ENCODE data around the gene ZNF483.
A peak's percentile ranks its signal among the peaks of the same experiment; 100 is the strongest.
"Not testable (repeated sequence)": the region's sequence is repeated elsewhere in the genome, so short reads cannot be mapped to it uniquely, and the experiment has no call there.

Gene ZNF483

DNA sequence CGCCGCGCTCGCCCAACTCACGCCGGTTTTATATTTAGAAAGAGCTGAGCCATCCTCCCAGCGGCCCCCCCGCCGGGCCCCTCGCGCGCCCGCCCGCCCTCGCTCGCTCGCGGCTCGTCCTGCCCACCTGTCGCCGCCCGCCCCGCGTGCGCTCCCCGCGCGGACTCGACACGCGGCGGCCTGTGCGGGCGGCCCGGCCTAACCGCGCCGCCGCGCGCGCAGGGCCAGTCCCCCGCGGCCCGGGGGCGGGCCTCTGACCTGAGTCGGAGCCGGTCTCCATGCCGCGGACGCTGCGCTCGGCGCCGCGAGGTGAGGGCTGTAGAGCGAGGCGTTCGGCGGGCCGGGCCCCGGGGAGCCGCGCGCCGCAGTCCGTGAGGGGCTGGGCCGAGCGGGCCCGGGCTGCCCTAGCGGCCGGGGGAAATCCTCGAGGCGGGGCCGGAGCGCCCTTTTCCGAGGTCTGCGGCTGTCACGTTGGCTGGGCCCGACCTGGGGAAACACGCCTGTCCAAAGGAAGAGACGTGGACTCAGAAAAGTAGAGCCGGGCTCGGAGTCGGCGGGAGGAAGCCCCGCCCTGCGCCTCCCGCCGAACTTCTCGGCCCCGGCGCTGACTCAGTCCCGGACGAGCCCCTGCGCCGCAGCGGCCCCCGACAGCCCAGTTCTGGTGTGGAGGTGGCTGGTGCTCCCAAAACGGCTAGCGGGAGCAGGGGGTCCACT lies 41.0 kb upstream of the ZNF483 start, which contains the start of gene ECPAS:
ECPAS (minus strand) TSS at position 526 of the 714 bp plus-strand sequence. CDS start 11,465 bp downstream, outside the sequence.
- peak within 1 kb of the TSS; percentile 80 for H3K4me3 ChIP-seq (ENCODE audit: low read length)
- DNase-seq (ENCODE audit: low read depth) = peak; percentile 82
- TF ChIP-seq, protein P1, sequence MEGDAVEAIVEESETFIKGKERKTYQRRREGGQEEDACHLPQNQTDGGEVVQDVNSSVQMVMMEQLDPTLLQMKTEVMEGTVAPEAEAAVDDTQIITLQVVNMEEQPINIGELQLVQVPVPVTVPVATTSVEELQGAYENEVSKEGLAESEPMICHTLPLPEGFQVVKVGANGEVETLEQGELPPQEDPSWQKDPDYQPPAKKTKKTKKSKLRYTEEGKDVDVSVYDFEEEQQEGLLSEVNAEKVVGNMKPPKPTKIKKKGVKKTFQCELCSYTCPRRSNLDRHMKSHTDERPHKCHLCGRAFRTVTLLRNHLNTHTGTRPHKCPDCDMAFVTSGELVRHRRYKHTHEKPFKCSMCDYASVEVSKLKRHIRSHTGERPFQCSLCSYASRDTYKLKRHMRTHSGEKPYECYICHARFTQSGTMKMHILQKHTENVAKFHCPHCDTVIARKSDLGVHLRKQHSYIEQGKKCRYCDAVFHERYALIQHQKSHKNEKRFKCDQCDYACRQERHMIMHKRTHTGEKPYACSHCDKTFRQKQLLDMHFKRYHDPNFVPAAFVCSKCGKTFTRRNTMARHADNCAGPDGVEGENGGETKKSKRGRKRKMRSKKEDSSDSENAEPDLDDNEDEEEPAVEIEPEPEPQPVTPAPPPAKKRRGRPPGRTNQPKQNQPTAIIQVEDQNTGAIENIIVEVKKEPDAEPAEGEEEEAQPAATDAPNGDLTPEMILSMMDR (IDR thresholded peaks at IDR 0.05; ENCODE audit: insufficient read depth, low read depth, low read length, missing control alignments) = no peak

DNA sequence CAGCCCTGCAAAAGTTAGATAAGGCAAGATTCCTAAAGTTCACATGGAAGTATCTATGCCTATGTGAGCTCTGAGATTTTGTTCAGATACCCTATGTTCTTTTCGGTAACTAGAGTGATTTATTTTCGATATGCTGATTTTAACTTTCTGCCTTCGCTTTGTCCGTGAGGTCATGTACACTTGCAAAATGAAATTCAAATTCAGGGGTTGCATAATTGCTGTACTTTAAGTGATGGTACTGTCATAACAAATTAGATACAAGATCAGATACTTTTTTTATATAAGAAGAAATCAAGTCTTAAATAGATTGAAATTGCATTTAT lies 40.4 kb upstream of the ZNF483 start:
- no peak for DNase-seq (ENCODE audit: low read depth)
- peak overlapping the region; percentile 80 for H3K4me3 ChIP-seq (ENCODE audit: low read length)
- TF ChIP-seq, protein P1 (IDR thresholded peaks at IDR 0.05; ENCODE audit: insufficient read depth, low read depth, low read length, missing control alignments) = no peak

DNA sequence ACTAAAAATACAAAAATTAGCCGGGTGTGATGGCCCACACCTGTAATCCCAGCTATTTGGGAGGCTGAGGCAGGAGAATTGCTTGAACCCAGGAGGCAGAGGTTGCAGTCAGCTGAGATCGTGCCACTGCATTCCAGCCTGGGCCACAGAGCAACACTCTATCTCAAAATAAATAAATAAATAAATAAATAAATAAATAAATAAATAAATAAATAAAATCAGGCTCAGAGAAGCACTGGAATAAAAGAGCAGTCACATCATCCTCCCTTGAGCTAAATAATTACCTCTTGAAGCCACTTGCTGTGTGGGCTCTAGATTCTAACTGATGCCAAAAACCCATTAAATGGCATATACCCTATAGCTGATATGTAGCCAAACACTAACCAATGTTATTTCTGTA lies 27.8 kb upstream of the ZNF483 start:
- not testable (repeated sequence) for DNase-seq (ENCODE audit: low read depth)

DNA sequence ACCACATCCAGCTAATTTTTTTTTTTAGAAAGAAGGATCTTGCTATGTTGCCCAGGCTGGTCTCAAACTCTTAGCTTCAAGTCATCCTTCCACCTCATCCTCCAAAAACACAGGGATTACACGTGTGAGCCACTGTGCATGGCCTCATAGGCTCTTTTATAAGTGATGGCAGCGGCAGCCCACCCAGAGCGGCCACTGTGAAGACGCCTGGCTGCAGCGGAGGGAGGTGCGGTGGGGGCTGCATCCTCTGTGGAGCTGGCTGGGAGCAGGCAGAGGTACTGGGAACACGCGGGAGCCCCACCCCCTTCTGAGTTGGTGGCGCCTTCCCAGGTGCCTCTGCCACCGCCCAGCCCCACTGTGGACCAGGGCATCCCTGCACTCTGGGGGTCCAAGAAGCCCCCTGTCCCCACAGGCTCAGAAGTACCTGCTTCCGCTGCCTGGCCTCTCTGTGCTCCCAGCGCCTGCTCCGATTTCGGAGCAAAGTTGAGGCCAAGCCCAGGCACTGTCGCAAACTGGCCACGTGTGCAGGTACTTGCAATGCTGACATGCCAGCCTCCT lies 23.9 kb upstream of the ZNF483 start:
- DNase-seq (ENCODE audit: low read depth) = no peak
- TF ChIP-seq, protein P1 (IDR thresholded peaks at IDR 0.05; ENCODE audit: insufficient read depth, low read depth, low read length, missing control alignments) = no peak
- H3K4me3 ChIP-seq (ENCODE audit: low read length) = no peak overlapping the region

More for the DNA sequence above, 27.8 kb upstream of the ZNF483 start:
- not testable (repeated sequence) for H3K4me3 ChIP-seq (ENCODE audit: low read length)

DNA sequence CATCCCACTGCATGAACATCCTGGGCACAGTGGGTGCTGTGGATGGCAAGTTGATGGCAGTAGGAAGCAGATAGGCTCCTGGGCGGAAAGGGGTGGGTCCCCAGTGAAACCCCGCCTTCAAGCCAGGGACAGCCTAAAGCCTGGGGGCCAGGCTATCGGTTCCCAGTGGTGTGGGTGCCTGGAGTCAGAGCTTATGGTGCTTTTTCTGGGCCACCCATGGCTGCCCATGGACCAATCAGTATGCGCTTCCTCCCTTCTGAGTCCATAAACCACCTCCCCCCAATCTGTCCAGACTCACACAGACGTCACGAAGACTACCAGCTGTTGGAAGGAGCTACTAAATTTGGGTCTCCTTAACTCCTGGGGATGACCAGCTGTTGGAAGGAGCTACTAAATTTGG lies 23.3 kb upstream of the ZNF483 start:
- no peak overlapping the region for H3K4me3 ChIP-seq (ENCODE audit: low read length)
- DNase-seq (ENCODE audit: low read depth) = no peak
- TF ChIP-seq, protein P1 (IDR thresholded peaks at IDR 0.05; ENCODE audit: insufficient read depth, low read depth, low read length, missing control alignments) = no peak

DNA sequence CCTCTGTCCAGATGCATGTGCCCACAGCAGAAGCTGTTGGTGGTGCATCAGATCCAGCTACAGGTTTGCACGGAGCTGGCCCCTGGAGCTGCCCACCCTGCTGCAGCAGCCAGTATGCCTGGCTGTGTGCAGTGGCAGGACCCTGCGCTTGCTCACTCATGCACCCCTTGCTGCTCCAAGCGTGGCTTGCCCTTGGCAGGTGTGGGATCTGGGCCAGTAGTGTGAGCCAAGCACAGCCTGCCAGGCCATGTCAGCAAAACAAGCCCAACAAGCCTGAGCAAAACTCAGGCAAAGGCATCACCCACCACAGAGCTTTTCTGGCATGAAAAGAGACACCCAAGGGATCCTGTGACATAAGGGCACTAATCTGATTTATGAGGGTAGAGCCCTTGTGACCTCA lies 22.5 kb upstream of the ZNF483 start:
- TF ChIP-seq, protein P1 (IDR thresholded peaks at IDR 0.05; ENCODE audit: insufficient read depth, low read depth, low read length, missing control alignments) = no peak
- peak; percentile 20 for DNase-seq (ENCODE audit: low read depth)
- H3K4me3 ChIP-seq (ENCODE audit: low read length) = no peak overlapping the region

DNA sequence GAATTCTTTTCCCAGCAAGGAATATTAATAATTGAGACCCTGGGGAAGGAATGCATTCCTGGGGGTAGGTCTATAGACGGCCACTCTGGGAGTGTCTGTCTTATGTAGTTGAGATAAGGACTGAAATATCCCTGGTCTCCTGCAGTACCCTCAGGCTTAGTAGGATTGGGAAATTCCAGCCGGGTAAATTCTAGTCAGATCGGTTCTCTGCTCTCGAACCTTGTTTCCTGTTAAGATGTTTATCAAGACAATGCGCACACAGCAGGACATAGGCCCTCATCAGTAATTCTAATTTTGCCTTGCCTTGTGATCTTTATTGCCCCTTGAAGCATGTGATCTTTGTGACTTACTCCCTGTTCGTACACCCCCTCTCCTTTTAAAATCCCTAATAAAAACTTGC lies 13.4 kb upstream of the ZNF483 start:
- DNase-seq (ENCODE audit: low read depth); H3K4me3 ChIP-seq (ENCODE audit: low read length): not testable (repeated sequence)

DNA sequence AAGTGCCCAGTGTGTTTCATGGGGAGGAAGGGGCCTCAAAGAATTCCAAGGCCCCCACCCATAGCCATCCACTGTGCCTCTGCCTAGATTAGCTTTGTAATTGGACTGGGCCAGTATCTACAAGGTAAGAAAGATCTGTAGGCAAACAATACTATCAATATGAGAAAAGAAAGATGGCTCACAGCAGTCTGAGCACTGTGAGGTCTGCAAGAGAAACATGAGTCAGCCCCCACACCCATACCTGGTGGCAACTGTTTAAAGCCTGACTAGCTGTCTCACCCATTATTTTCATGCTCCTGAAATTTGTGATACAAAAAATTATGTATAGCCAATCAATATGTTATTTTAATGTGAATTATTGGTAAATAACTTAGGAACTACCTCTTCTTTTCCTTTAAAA lies 10.0 kb upstream of the ZNF483 start:
- H3K4me3 ChIP-seq (ENCODE audit: low read length) = no peak overlapping the region
- TF ChIP-seq, protein P1 (IDR thresholded peaks at IDR 0.05; ENCODE audit: insufficient read depth, low read depth, low read length, missing control alignments) = no peak
- peak; percentile 75 for DNase-seq (ENCODE audit: low read depth)
